ENCODE measurements around the gene DLG2. TPM values are rescaled to one million over a fixed set of nuclear protein-coding genes. Genes with fewer than 3 reads are reported as not detected.
A peak's percentile ranks its signal among the peaks of the same experiment; 100 is the strongest.

Gene DLG2
- polyA plus RNA-seq, 4 donors: 6.8 to 14.7 (median 13.2) TPM

DNA sequence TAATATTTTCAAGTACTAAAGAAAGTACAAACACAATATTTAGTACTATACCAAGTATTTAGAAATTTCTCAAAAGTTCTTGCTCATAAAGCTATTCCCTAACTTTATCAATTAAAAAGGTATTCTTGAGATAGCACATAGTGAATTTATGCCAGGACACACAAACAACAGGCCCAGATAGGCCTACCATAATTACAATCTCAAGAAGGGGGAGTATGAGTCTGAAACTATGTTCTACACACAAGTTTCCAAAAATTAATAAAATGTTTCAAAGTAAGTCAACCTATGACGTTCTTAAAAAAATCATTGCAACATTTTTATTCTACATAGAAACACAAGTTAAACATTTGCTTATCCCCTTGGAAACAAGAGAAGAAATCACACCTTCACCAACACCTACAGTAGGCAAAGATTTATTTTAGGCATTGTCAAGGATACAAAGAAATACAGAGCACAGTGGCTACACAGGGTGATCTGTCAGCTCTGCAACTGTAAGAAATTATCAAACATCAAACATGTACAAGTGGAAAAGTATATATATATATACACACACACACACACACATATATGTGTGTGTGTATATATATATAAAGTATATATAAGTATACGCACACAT, 1497.1 kb downstream of the DLG2 start:
- no peak for DNase-seq (ENCODE audit: low read depth in 4 of 4, low spot score in 3 of 4)

DNA sequence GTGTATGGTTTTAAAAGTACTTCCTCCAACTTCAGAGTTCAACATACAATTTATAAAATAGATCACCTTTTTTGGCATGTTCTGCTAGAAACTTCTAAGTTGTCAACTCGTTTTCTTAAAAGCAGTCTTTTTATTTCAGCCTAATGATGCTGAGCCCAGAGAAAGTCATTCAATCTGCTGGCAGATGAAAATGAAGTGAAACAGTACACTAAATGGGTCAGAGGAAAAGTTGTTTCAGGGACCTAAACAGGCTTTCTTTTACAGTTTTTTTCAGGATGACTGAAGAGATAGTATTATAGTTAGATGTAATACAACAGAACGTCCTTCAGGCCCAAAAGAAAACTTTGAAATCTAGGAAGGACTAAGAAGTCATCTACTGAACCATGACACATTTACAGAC, 1498.3 kb downstream of the DLG2 start:
- DNase-seq (ENCODE audit: low read depth in 4 of 4, low spot score in 3 of 4): no peak

DNA sequence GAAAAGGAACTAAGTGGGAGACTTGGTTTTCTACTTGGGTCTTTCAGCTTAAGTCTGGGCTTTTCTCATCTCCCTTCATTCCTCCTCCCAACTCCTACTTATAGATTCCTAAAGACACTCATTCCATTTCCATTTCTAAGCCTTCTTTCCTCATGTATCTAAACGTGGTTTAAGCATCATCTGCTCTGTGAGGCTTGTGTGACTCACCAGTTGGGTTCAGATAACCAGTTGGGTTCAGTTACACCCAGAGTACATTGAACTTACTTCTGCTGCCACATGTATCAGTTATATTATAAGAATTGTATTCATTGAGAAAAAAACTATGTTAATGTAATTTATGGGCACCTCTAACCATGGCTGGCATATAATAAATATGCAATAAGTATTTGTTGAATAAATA, 1509.8 kb downstream of the DLG2 start:
- DNase-seq (ENCODE audit: low read depth in 4 of 4, low spot score in 3 of 4): no peak

DNA sequence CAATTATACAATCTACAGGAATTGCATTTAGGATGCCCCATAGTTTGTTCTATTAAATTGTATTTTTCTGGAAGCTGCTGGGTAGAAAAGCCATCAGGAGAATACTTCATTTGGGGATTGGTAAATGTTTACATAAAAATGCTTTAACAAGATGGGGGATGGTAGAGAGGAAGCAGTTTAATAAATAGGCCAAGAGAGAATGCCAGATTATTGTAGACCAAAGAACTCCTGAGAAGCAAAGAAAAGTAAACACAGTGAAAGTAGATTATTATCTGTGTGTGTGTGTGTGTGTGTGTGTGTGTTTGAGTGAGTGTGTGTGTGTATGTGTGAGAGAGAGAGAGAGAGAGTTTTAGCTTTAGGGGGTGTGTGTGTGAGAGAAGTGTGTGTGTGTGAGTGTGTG, 1520.6 kb downstream of the DLG2 start:
- DNase-seq (ENCODE audit: low read depth in 4 of 4, low spot score in 3 of 4): no peak

DNA sequence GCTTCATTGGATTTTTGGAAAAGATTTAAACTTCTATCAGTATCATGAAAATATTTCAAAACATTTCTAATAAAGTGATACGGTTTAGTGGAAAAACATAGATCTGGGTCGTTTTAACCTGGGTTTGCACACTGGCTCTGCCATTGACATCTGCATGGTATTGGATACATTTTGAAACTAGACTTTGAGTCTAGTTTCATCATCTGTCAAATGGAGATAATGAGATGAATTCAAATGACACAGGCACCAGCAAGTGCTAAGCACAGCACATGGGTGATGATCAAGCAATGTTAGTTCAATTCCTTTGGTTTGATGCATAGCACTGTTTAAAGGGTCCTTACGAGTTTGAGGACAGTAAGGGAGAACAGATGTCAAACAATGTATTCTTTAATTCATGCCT, 1522.0 kb downstream of the DLG2 start:
- no peak for DNase-seq (ENCODE audit: low read depth in 4 of 4, low spot score in 3 of 4)

DNA sequence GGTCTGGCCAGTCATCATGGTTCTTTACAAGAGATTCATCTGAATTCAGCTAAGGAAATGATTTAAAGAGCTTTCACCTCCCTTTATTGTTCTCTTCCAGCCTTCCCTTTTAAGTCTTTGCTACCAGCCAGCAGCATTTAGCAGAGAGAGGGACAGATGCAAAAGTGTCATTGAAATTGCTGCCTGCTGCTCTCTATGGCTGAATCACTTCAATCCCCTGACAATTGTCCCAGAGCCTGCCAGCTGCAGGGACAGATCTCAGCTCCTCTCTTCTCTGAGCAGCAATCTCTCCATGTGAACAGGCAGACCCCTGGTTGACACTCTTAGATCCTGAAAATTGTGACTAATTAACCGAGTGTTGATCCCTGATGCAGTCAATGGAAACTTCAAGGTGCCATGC, 1524.0 kb downstream of the DLG2 start:
- DNase-seq (ENCODE audit: low read depth in 4 of 4, low spot score in 3 of 4): no peak

DNA sequence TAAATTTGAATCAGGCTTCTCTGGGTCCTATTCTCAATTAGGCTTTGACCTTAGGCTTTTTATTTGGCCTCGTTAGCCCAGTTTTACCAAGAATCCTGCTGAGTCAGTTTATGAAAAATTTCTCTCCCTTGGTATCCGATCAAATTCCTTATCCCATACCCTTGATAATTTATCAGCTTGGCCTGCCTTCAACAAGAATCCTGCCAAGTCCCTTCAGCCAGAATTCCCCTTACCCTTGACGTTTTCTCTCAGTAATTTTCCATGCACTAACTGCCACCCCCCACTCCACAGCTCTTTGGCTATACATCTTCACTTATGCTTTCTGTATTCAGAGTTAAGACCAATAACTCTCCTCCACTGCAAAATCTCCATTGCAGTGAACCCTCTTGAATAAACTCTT, 1530.0 kb downstream of the DLG2 start:
- DNase-seq (ENCODE audit: low read depth in 4 of 4, low spot score in 3 of 4): no peak

DNA sequence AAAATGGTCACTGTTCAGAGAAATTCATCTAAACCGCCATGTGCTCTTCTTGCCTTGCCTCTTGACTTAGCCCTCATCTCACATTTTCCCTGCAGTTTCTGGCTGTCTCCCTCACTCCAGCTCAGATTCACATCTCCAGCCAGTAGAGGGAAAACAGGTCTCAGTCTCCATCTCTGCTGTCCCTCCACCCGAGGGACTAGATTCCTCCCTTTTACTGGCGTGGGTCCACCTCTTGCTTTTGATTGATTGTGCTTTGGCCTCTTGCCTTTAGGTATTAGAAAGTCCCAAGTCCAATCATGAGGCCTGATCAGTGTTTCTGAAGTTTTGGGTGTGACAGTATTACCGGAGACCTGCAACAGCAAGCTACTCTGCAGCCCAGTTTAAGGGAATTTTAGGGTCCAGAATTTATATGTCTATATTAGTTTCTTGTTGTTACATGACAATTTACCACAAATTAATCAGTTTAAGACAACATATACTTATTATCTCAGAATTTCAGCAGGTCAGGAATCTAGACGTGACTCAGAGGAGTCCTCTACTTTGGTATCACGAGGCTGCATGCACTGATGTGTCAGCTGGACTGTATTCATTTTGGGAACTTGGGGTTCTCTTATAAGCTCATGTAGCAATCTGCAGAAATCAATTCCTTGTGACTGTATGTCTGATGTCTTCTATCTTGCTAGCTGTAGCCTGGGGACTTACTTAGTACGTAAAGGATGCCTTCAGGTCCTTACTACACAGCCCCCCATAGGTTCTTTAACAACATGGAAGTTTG, 1535.7 kb downstream of the DLG2 start:
- DNase-seq (ENCODE audit: low read depth in 4 of 4, low spot score in 3 of 4): no peak

DNA sequence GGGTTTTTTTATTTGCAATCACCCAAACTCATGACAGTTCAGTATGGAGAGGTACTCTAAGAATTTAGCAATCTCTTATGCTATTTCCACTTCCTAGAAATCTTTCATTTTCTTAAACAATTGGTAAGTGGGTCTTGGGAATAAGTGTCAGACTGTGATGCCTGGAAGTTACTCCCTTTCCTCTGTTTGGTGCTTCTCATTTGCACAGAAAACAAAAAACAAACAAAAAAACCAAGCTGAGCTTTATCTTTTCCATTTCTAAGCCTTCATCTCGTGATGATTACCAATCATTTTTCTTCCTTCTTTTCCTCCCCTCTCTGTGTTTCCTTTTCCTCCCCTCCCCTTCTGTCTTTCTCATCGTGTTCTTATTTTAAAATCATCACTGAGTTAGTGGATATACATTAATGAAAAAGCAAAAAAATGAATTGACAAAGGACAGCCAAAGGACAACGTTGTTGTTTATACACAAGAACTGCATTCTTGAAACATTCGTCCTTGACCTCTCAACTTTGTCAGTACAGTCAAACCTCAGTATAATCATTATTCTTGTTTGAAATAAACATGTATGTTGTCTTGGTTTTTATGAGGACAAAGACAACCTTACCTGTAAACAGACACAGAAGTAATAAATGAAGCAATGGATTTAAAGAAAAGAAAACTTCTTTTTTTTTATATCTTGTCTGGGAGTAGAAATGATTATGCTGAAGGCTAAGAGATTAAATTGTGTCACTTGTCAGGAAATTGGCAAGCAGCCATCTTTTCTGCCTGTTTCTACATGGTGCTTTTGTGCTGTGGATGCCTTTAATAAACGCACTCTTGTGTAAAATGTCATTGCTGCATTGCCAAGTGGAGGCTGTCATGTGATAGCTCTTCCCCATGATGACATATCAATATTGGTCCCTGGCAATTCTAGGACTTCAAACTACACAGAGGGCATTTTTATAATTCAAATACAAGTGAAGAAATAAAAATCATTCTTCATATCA, 1537.8 kb downstream of the DLG2 start:
- no peak for DNase-seq (ENCODE audit: low read depth in 4 of 4, low spot score in 3 of 4)

DNA sequence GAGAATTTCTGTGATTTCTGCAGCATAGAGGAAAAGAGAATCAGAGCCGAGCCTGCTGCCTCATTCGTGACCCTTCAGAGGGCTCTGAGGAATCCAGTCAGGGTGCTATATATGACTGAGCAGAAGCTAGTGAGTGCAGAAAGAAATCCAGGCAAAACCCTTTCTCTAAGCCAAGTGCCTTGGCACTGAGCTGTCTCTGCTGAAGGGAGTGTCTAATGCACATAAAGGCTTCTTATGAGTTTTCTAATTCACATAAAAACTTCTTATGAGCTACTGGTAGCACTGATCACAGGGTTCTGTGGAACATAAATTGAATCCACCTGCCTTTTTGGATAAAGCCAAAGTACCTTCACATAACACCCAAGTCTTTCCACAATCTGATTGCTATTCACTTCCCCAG, 1555.3 kb downstream of the DLG2 start:
- no peak for DNase-seq (ENCODE audit: low read depth in 4 of 4, low spot score in 3 of 4)

DNA sequence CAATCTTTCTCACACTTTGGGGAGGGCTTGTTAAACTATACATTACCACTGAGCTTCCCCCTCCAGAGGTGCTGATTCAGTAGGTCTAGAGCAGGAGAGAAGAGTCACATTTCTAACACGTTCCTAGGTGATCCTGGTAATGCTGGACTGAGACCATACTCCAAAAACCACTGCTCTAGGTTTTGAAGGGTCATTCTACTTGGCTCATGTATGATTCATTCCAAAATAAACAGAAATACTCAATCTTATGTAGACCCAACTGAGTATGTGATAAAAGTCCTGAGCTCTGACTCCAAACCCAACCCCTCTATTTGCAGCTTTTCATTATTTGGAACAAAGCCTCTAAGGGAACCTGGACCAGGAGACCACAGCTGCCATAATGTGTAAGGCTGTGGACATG, 1558.1 kb downstream of the DLG2 start:
- no peak for DNase-seq (ENCODE audit: low read depth in 4 of 4, low spot score in 3 of 4)

DNA sequence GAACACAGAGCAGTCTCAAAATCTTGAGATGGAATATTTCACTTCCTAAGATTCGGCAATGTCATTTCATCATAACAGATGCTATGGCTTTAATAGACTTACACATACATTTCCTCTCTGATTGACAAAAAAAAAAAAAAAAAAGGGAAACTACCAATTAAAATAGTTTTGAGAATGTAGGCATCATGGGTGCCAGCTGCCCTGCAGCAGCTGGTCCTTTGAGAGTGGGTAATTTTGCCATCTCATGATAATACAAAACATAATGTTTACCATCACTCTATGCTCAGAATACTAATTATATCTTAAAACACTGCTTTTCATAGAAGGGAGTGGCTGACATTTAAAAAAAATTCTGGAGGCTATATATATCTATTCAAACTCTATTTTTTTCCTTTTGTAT, 1565.4 kb downstream of the DLG2 start:
- DNase-seq (ENCODE audit: low read depth in 4 of 4, low spot score in 3 of 4): no peak

DNA sequence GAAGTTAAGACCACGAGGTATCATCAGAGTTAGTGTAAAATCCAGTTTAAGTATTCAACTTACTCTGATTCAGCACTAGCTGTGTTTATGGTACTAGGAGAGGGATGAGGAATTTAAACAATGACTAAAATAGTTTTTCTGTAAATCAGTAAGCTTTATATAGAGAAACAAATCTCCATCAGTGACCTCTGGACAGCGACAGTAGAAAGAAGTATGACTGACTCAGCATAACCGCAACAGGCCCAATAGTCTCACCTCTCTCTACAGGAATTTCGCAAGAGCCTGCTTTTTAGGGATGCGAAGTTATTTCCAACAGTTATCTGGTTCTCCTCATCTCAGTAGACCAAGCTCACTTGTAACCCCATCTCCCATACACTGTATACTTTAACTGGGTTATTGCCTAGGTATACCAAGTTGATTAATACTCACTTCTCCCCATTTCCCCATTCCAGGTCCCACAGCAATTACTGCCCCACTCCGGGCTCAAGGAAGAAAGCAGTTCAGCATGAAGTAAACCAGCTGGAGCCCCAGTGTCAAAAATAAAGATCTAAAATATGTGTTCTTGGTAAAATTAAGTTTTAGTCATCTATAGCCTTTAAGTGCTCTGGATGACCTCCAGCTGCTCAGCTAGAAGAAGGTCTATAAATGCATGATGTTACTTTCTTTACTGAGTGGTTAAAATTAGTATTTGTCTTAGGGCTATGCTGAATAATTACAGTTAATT, 1570.3 kb downstream of the DLG2 start:
- peak in 1 of 4 donors; percentile 12 for DNase-seq (ENCODE audit: low read depth in 4 of 4, low spot score in 3 of 4)

DNA sequence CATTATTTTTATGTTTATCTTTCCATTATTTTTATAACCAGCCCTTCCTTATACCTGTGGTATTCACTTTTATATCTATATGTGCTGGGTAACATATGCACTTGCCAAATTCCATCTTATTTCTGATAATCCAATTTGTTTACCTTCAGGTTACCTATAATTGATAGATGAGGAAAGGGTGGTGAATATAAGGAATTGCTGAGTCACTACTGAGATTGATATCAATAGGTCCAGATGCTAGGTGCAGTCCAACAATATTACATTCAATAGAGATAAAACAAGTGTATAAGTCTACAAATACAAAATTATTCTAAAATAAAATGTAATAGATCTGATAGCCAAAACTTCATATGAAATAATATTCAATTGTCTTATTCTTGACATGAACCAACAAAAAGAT, 1582.0 kb downstream of the DLG2 start:
- DNase-seq (ENCODE audit: low read depth in 4 of 4, low spot score in 3 of 4): no peak

DNA sequence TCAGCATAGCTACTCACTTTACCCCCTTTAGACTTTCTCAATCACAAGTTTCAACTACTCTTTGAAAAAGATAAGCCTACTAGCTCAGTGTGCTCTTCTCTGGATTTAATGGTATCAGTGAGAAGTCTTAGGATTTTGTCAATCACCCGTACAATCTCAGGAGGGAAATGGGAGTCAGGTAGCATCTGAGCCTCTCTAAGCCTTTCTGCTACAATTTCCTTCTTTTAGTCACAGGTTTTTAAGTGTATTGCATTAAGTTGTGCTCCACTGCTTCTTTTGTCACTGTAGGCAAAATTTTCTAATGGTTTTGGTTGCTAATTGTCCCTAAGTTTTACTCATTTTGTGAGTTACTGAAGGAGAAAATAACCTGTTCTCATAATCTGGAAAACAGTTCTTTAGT, 1582.4 kb downstream of the DLG2 start:
- no peak for DNase-seq (ENCODE audit: low read depth in 4 of 4, low spot score in 3 of 4)

DNA sequence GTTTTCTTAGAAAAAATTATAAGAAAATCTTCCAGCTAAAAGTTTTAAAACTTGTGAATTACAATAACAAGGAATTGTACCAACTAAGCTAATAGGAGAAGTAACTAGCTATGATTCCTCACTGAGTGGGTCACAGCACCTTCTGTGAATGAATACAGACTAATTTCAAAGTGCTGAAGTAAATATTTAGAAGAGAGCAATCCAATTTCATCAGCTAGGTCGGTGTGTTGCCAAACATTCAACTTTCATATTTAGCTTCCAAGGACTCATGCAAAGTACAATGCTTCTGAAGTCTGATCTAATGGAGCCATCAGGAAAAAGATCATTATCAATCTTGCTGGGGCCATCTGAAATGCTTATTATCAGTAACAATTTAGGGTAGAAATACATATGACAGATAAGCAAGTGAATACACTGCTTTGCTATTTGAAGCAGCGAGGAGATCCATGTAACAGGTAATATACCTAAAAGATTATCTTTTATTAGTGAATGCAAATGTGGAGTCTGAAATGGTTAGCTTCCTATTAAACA, 1590.4 kb downstream of the DLG2 start:
- no peak for DNase-seq (ENCODE audit: low read depth in 4 of 4, low spot score in 3 of 4)

DNA sequence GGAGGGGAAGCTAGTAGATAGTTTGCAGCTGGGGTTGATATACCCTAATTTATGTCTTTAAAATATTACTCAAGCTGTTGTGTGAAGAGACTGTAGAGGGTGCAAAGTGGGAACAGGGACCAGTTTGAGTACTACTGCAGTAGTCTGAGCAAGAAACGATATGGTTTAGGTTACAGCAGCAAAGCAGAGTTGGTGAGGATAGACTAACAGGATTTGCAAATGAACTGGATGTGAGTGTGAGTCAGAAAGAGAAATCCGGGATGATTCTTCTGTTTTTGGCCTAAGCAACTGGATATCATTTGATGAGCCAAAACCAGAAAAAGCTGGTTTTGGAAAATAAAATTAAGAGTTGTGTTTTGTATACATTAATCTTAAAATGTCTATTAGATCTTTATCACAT, 1591.5 kb downstream of the DLG2 start:
- no peak for DNase-seq (ENCODE audit: low read depth in 4 of 4, low spot score in 3 of 4)

DNA sequence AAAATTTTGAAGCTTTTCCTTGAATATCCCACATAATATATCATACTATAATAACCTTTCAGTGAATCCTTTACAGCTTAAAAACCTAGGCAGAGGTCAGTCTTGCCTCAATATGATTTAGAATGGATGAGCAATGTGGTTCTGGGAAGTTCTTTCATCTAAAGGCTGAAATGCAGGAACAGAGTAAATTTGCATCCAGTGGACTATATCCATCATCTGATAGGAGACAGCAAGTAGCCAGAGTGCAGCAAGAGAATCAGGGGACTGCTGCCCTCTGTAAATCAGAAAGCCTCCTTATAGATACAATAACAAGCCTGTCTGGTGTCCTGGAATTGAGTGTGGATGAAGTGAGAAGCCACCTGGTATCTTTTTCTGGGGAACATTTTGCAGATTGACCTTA, 1592.7 kb downstream of the DLG2 start:
- no peak for DNase-seq (ENCODE audit: low read depth in 4 of 4, low spot score in 3 of 4)

DNA sequence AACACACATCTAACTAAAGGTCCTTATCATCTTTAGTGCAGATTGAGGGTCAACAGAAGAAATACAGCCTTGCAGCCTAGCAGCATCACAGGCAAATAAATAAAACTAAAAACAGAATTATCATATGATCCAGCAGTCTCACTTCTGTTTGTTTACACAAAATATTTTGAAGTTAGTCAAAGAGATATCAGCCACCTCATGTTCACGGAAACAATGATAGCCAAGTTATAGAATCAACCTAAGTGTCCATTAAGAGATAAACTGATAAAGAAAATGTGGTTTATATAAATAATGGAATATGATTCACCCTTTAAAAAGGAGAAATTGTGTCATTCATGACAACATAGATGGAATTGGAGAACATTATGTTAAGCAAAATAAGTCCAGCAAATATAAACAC, 1602.9 kb downstream of the DLG2 start:
- DNase-seq (ENCODE audit: low read depth in 4 of 4, low spot score in 3 of 4): no peak

DNA sequence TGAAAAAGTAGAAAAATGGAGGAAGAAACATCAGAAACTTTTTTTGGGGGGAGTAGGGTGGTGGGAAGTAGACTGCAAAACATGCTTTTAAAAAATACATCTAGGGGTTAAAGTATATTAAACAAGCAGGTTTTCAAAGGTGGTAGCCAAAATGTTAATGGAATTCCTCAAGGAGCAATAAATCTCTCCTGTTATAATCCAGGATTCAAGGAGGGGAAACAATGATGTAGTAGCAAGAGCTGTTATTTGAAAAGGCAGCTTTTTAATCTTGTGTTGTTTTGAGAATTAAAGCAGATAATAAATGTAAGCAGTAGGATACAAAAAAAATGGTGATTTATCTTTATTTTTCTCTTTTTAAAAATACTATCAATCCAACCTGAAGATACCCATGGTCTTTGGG, 1604.4 kb downstream of the DLG2 start:
- DNase-seq (ENCODE audit: low read depth in 4 of 4, low spot score in 3 of 4): no peak

DNA sequence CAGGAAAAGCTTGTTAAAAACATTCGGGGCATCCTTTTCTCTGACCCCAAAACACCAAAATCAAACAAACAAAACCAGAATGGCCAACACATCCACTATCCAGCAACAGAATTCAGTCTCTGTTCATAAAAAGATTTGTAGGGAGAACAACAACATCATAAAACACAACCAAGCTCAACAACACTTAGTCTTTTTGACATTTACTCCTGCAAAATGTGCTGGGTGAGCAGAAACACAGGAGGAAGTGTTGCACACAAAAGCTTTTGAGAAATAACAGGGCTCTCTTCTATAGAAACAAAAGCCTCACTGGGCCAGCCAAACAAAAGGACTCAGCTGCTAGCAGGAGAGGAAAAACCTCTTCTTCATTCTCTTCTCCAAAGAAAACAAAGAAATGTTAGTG, 1604.9 kb downstream of the DLG2 start:
- no peak for DNase-seq (ENCODE audit: low read depth in 4 of 4, low spot score in 3 of 4)
